GM18951 (cell line): ENCODE measurements around the gene RNASE9.

Experiments used
- POLR2A ChIP-seq: IDR thresholded peaks from 4 replicates; pipeline ENCODE4 v1.6.1; 2011; ENCODE audit warnings: mild to moderate bottlenecking; ENCODE audit not compliant: insufficient read length, insufficient read depth; ENCODE audit errors: extremely low read depth
- in situ Hi-C: fragments of 300-500 bp; cut with MboI; formaldehyde crosslinking; loops from one replicate; pipeline ENCODE4 v1.12.0; 2022; ENCODE audit warnings: low sequenced_read_pairs, mixed read lengths, inconsistent platforms; ENCODE audit not compliant: unreplicated experiment

The RNASE9 gene

DNA sequence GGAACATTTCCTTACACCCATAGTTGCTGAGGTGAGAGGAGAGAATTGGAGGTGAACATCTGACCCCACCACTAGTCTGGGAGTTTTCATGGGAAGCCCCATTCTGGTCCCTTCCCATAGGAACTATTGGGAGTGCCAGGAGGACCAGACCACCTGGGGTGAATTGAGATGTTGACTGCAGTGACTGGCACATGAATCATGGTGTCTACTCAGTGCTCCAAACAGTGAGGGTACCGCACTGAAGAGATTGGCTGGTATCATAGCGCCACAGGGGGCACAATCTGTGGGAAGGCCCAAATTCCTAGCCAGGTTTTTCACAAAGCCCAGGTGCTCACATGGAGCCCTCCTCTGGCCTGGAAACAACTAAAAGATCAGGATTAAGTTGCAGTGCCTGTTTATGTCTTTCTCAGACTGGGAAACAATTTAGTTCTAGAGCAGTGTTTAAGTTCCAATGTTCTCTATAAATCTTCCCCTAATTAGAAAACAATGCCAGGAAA, 3.7 kb upstream of the RNASE9 start:
- in situ Hi-C loops, result no loop called here
- no peak for TF ChIP-seq POLR2A

DNA sequence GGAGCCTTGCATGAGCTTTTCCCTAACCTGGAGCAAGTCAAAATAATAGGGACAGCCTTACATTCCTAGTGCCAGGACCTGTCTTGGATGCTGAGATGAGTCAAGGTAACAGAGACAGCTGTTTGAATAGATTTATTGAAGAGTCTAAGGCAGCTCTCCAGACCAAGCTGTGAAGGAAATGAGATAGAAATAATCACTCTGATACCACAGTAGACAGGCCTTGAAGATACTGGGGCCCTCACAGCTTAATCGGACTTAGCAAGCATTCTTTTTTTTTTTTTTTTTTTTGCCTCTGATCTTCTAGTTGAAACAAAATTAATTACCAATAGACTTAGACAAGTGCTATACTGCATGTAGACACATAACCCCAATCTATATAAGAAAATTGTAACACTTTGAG, 3.1 kb upstream of the RNASE9 start:
- in situ Hi-C loops, result no loop called here
- no peak for TF ChIP-seq POLR2A

DNA sequence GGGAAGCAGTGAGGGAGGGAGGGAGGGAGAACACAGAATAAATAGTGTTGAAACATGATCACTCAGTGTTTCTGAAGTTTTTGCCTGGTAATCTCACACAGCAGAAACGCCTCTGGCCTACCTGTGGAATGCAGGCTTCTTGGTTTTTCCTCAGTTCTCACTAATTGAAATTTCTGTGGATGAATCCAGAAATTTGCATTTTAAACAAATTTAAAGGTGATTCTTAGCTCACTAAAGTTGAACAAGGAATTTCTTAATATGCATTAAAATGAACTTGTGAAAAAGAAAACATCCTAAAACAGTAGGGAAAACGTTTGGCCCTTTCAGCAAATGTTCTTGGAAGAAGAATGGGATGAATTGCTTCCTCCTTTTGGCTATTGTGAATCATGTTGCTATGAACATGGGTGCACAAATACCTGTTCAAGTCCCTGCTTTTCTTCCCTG, 1.4 kb downstream of the RNASE9 start:
- TF ChIP-seq POLR2A, result no peak
- in situ Hi-C loops, result no loop called here

DNA sequence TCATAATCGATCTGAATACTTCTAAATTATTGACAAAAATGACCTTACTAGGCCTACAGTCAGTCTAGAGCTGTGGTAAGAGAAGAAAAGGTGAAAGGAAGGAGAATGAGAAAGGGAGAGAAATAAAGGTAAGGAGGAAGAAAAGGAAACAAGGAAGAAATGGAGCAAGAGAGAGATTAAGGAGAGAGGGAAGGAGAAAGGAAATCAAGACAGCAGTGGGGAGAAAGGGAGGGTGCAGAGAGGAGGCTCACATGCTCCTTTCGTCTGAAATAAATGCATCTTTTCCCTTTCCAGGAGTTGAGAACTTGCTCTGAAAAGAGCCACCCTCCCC, 3.7 kb downstream of the RNASE9 start:
- in situ Hi-C loops, result no loop called here
- no peak for TF ChIP-seq POLR2A

DNA sequence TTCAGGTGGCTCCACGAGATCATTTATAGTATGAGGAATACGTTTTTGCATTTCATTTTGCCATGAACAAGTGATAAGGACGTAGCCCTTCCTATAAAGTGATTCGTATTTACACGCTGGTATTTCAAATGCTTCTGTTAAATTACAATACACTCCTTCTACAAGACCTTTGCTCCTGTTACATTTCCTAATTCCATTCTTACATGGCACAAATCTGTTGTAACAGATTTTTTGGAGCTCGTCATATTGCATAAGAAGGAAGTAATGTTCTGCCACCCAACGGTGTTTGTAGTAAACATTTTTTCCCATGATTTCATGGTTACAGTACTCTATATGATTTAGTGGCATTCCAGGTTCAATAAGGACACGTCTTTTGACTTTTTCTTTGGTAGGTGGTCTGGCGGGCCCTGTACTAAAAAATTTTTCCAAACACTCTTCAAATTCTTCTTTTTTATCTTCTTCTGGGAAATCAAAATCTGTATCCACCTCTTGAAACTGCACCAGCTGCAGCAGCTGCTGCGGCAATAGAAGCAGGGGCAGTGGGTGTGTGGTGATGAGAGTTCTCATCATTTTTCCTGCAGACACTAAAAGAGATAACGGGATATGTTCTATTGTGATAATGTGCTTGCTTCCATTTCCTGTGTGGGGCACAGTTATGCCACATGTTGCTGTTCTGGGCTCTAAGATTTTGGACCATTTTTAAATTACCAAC, 4.2 kb downstream of the RNASE9 start:
- TF ChIP-seq POLR2A, result no peak
- in situ Hi-C loops, result no loop called here

DNA sequence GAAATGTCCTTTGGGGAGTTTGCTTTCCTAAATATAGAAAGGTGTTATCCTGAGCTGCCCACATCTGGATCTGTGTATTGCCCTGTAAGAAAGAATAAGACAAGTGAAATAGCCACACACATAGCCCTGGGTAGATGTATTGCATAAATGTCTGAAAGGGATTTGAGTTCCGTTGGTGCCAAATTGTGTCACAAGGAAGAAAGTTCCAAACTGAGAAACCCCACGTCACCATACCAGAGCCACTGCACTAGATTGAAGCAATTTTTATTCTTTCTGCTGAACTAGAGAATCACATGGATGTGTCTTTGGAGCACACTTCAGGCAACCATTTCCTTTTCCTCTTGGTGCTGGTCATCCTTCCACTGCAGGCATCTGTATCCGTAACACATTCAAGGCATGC, 5.0 kb downstream of the RNASE9 start:
- in situ Hi-C loops, result no loop called here

DNA sequence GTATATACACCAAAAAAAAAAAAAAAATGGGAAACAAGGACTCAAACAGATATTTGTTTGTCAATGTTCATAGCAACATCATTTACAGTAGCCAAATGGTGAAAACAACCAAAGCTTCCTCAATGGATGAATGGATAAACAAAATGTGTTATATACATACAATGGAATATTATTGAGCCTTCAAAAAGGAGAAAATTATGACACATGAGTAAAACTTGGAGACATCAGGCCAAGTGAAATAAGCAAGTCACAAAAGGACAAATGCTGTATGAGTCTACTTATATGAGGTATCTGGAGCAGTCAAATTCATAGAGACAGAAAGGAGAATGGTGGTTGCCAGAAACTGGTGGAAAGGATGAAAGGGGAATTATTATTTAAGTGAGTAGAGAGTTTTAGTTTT, 7.8 kb downstream of the RNASE9 start:
- in situ Hi-C loops, result no loop called here
- no peak for TF ChIP-seq POLR2A

More for the DNA sequence above, 5.0 kb downstream of the RNASE9 start:
- no peak for TF ChIP-seq POLR2A

DNA sequence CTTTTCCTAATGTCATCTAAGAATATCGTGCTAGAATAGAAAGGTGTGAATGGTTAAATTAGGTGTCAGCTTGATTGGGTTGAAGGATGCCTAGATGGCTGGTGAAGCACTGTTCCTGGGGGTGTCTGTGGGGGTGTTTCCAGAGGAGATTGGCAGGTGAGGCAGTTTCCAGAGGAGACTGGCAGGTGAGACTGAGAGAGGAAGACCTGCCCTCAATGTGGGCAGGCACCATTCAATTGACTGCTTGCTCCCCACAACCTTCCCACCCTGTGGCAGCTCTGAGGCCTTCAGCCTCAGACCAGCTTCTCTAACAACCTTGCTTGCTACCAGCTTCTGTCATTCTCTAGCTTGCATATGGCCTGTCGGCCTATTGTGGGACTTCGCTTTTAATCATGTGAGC, 9.2 kb downstream of the RNASE9 start:
- in situ Hi-C loops, result no loop called here
- no peak for TF ChIP-seq POLR2A

DNA sequence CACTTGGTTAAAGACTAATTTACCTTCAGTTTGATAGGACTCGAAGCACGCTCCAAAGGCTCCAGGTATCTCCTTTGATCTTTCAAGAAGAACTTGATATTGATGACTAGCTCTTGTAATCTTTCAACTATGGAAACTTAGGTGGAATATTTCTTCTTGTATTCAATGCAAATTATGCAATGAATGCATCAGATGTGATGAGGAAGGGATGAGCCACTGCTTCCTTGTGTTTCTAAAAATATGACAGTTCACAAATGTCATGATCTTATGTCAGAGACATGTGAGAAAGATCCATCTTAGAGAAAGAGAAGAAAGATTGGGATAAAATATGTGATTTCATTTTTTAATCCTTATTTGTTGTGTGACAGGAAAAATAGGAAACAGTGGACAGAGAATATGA, 9.9 kb downstream of the RNASE9 start:
- TF ChIP-seq POLR2A, result no peak

DNA sequence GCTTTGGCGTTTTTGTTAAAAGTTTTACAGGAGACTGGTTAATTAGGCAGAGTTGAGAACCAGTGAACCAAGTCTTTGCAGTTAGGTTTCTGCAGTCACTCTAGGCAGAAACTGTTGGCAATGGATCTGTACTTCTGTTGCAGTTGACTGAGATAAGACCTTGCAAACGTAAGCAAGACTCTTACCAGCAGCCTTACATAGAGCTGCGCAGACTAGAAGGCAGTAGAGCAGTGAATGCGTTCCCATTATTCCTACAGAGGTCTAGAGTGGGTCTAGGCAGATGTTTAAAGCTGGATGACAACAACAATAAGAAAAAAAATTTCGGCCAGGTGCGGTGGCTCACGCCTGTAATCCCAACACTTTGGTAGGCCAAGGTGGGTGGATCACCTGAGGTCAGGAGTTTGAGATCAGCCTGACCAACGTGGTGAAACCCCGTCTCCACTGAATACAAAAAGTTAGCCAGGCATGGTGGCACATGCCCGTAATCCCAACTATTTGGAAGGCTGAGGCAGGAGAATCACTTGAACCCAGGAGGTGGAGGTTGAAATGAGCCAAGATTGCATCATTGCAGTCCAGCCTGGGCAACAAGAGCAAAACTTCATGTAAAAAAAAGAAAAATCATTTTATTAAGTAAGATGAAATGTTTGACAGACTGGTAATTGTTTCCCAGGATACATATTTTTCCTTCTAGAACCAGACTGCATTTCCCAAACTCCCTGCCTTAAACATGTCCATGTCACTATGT, 12.3 kb downstream of the RNASE9 start:
- TF ChIP-seq POLR2A, result no peak
- in situ Hi-C loops, result no loop called here

More for the DNA sequence above, 9.9 kb downstream of the RNASE9 start:
- in situ Hi-C loops, result no loop called here

DNA sequence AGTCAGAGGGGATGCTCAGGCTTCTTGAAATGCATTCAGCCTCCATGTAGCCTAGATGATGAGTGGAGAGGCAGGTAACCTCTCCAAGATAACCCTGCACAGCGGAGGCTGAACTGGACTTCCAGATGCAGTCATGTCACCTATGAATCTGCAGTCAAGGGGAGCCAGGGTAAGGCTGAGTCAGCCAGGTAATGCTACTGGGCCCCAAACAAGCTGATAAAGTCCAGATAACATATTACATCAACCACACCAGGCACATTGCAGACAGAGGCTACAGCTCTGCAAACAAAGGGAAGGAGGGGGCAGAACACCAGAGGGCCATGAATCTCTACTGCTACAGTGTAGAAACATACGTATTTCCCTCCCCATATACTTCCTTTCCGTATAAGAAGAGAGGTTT, 14.0 kb downstream of the RNASE9 start:
- no peak for TF ChIP-seq POLR2A
- in situ Hi-C loops, result no loop called here

DNA sequence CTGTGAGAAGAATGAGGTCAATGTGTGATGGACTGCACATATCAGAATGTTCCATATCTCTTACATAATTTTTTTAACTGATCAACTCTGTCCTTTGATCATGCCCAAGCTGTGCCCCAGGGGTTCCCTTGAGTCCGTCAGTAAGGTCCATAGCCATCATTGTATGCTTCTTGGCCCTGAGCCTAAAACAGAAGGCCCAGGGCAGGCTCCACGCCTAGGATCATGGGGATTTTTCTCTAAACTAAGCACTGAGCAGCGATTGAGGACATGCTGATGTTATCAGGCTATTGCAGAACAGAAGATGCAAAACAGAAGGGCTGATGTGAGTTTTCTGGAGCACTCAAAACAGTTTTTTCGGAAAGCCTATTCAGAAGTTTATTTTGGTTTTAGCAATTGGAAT, 20.9 kb downstream of the RNASE9 start:
- in situ Hi-C loops, result no loop called here

DNA sequence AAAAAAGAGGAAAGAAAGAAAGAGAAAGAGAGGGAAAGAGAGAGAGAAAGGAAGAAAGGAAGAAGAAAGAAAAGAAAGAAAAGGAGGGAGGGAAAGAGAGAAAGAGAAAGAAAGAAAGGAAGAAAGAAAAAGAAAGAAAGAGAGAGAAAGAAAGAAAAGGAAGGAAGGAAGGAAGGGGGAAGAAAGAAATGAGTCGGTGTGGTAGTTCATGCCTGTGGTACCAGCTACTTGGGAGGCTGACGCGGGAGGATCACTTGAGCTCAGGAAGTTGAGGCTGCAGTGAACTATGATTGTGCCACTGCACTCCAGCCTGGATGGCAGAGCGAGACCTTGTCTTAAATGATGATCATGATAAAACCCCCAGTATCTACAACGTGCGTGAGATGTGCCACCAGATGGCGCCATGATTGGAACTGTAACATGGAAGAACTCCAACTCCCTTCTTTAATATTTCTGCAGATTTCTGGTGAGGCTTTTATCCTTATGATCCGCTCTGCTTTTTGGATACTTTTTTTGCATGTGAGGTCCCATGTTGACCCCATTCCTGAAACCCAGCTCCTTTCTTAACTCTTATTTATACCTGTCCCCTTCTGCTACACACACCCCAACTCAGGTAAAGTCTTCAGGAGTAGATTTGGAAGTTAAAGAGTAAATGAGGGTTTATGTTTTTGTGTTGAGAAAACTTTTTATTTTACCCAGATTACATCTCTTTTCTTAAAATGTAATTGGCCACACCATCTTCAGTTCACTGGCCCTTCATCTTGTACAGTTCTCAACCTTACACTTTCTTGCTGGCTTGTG, 29.9 kb downstream of the RNASE9 start:
- in situ Hi-C loops, result no loop called here
- TF ChIP-seq POLR2A, result no peak

More for the DNA sequence above, 20.9 kb downstream of the RNASE9 start:
- TF ChIP-seq POLR2A, result no peak
